MM.1S (cell line): ENCODE measurements around the gene GRM1.

ENCODE experiments used
- DNase-seq: peaks from one replicate; pipeline ENCODE4 v3.0.0-alpha.2; 2015
- H2AFZ ChIP-seq: fragments of 300-600 bp; sonication (generic); 2 replicates; pipeline ENCODE4 v1.6.0; 2016; ENCODE audit warnings: antibody characterized with exemption, low read length
- H3F3A ChIP-seq: fragments of 300-600 bp; sonication (generic); 2 replicates; pipeline ENCODE4 v1.6.1; 2016; ENCODE audit warnings: mild to moderate bottlenecking, antibody characterized with exemption, low read length, moderate library complexity, mixed read lengths; ENCODE audit not compliant: insufficient read depth
- H3K27ac ChIP-seq: fragments of 300-600 bp; sonication (generic); 2 replicates; pipeline ENCODE4 v1.5.1; 2016; ENCODE audit warnings: mild to moderate bottlenecking, low read length
- H3K27me3 ChIP-seq: fragments of 300-600 bp; sonication (generic); replicated peaks from 2 replicates; pipeline ENCODE4 v1.6.0; 2016; ENCODE audit warnings: low read length; ENCODE audit not compliant: insufficient read depth
- H3K36me3 ChIP-seq: fragments of 300-600 bp; sonication (generic); replicated peaks from 2 replicates; pipeline ENCODE4 v1.6.1; 2016; ENCODE audit warnings: mild to moderate bottlenecking, low read length, mixed read lengths; ENCODE audit not compliant: insufficient read depth
- H3K4me1 ChIP-seq: fragments of 300-600 bp; sonication (generic); 2 replicates; pipeline ENCODE4 v1.6.1; 2016; ENCODE audit warnings: low read length, mixed read lengths
- H3K4me2 ChIP-seq: fragments of 300-600 bp; sonication (generic); 2 replicates; pipeline ENCODE4 v1.6.0; 2016; ENCODE audit warnings: low read depth, low read length
- H3K4me3 ChIP-seq: fragments of 300-600 bp; sonication (generic); 2 replicates; pipeline ENCODE4 v1.5.1; 2016; ENCODE audit warnings: low read length, mixed read lengths
- H3K79me2 ChIP-seq: fragments of 300-600 bp; sonication (generic); 2 replicates; pipeline ENCODE4 v1.6.1; 2016; ENCODE audit warnings: mixed run types, low read length, mixed read lengths
- H3K9ac ChIP-seq: fragments of 300-600 bp; sonication (generic); 2 replicates; pipeline ENCODE4 v1.6.1; 2016; ENCODE audit warnings: low read length, mixed read lengths
- H3K9me2 ChIP-seq: fragments of 300-600 bp; sonication (generic); replicated peaks from 2 replicates; pipeline ENCODE4 v1.6.1; 2016; ENCODE audit warnings: mild to moderate bottlenecking, low read length, mixed read lengths; ENCODE audit not compliant: insufficient read depth
- H3K9me3 ChIP-seq: fragments of 300-600 bp; sonication (generic); replicated peaks from 2 replicates; pipeline ENCODE4 v1.6.1; 2016; ENCODE audit warnings: mild to moderate bottlenecking, low read length, mixed read lengths; ENCODE audit not compliant: insufficient read depth
- H4K20me1 ChIP-seq: fragments of 300-600 bp; sonication (generic); 2 replicates; pipeline ENCODE4 v1.6.1; 2016; ENCODE audit warnings: mild to moderate bottlenecking, low read length, moderate library complexity, mixed read lengths; ENCODE audit not compliant: insufficient read depth
- CTCF ChIP-seq: fragments of 300-600 bp; sonication (generic); IDR thresholded peaks from 2 replicates; pipeline ENCODE4 v1.5.1; 2016; ENCODE audit warnings: antibody characterized with exemption, low read length, mixed read lengths
- EZH2 ChIP-seq: fragments of 300-600 bp; sonication (generic); optimal IDR thresholded peaks from 2 replicates; pipeline ENCODE3; 2017; ENCODE audit warnings: low read depth, mild to moderate bottlenecking, antibody characterized with exemption, low read length, mixed read lengths
- EZH2phosphoT487 ChIP-seq: fragments of 300-600 bp; sonication (generic); IDR thresholded peaks from 2 replicates; pipeline ENCODE4 v1.6.1; 2018; ENCODE audit warnings: antibody characterized with exemption, low read length

The GRM1 gene

GRCh38 chr6:146389740-146390139, 360.9 kb downstream of the GRM1 start:
- Histone ChIP-seq H4K20me1 (no peaks in the 10 kb centered on the region), H3K9me3 (no peaks in the 10 kb centered on the region), H3K4me2 (no peak overlapping the region), H2AFZ (no peak overlapping the region), H3K27me3 (no peaks in the 10 kb centered on the region), H3K4me1 (no peaks in the 10 kb centered on the region), H3F3A (no peaks in the 10 kb centered on the region), H3K9me2 (no peaks in the 10 kb centered on the region), H3K27ac (no peak overlapping the region), H3K79me2 (no peaks in the 10 kb centered on the region), H3K4me3 (no peak overlapping the region), H3K36me3 (no peaks in the 10 kb centered on the region), H3K9ac (no peak overlapping the region)
- DNase-seq = no peak
- no peak for TF ChIP-seq CTCF
- TF ChIP-seq EZH2 = no peak
- no peak for TF ChIP-seq EZH2phosphoT487

- no peak for TF ChIP-seq EZH2
- no peak for TF ChIP-seq CTCF
- no peak for TF ChIP-seq EZH2phosphoT487
- H3K4me2 ChIP-seq = no peak overlapping the region
- H2AFZ ChIP-seq = no peak overlapping the region
- no peak overlapping the region for H3K9ac ChIP-seq
- no peak for DNase-seq
- H3K79me2 ChIP-seq = no peaks in the 10 kb centered on the region
- H3F3A ChIP-seq = no peaks in the 10 kb centered on the region
- no peaks in the 10 kb centered on the region for H3K9me3 ChIP-seq
- no peaks in the 10 kb centered on the region for H3K9me2 ChIP-seq
- no peaks in the 10 kb centered on the region for H3K27me3 ChIP-seq
- H3K4me1 ChIP-seq = no peaks in the 10 kb centered on the region
- no peaks in the 10 kb centered on the region for H3K36me3 ChIP-seq
- no peak overlapping the region for H3K27ac ChIP-seq
- H3K4me3 ChIP-seq = no peak overlapping the region
- H4K20me1 ChIP-seq = no peaks in the 10 kb centered on the region
These were observed 368.8 kb downstream of the GRM1 start for GRCh38 chr6:146397638-146398037.

GRCh38 chr6:146402476-146402875, 373.6 kb downstream of the GRM1 start:
- H2AFZ ChIP-seq = no peak overlapping the region
- no peaks in the 10 kb centered on the region for H3K36me3 ChIP-seq
- H3K4me1 ChIP-seq = no peaks in the 10 kb centered on the region
- H3K27me3 ChIP-seq = no peaks in the 10 kb centered on the region
- H3F3A ChIP-seq = no peaks in the 10 kb centered on the region
- no peak overlapping the region for H3K27ac ChIP-seq
- no peak overlapping the region for H3K4me3 ChIP-seq
- no peak for TF ChIP-seq CTCF
- no peak for TF ChIP-seq EZH2
- TF ChIP-seq EZH2phosphoT487 = no peak
- no peak for DNase-seq
- no peaks in the 10 kb centered on the region for H4K20me1 ChIP-seq
- H3K9me2 ChIP-seq = no peaks in the 10 kb centered on the region
- H3K79me2 ChIP-seq = no peaks in the 10 kb centered on the region
- no peak overlapping the region for H3K9ac ChIP-seq
- no peaks in the 10 kb centered on the region for H3K9me3 ChIP-seq
- no peak overlapping the region for H3K4me2 ChIP-seq
